ENCODE results near the gene SHBG. TPM values are rescaled to one million over a fixed set of nuclear protein-coding genes. Genes with fewer than 3 reads are reported as not detected.

SHBG gene
- total and polyA plus RNA-seq, 2 experiments from 2014 or later: 0.38 to 0.48 TPM

DNA sequence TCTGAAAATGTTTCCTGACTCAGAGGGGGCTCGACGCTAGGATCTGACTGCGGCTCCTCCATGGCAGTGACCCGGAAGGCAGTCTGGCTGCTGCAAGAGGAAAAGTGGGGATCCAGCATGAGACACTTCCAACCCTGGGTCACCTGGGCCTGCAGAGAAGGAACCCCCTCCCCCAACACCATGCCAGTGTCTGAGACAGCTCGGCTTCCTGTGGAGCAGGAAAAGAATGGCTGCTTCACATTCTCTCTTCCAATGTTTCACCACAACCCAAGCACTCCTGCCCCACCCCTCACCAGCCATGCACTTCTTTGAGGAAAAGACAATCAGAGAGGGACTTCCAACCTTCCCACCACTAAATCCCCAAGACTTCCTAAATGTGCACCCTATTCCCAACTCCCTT is 46.6 kb downstream of the SHBG start (continued):
- TF ChIP-seq, protein P1, sequence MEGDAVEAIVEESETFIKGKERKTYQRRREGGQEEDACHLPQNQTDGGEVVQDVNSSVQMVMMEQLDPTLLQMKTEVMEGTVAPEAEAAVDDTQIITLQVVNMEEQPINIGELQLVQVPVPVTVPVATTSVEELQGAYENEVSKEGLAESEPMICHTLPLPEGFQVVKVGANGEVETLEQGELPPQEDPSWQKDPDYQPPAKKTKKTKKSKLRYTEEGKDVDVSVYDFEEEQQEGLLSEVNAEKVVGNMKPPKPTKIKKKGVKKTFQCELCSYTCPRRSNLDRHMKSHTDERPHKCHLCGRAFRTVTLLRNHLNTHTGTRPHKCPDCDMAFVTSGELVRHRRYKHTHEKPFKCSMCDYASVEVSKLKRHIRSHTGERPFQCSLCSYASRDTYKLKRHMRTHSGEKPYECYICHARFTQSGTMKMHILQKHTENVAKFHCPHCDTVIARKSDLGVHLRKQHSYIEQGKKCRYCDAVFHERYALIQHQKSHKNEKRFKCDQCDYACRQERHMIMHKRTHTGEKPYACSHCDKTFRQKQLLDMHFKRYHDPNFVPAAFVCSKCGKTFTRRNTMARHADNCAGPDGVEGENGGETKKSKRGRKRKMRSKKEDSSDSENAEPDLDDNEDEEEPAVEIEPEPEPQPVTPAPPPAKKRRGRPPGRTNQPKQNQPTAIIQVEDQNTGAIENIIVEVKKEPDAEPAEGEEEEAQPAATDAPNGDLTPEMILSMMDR (conservative IDR thresholded peaks at IDR 0.05; ENCODE audit: low read depth in 2 of 2): no peak
- TF ChIP-seq ZNF331 (CRISPR knock-in tag; IDR thresholded peaks at IDR 0.05; ENCODE audit: low read depth): no peak

DNA sequence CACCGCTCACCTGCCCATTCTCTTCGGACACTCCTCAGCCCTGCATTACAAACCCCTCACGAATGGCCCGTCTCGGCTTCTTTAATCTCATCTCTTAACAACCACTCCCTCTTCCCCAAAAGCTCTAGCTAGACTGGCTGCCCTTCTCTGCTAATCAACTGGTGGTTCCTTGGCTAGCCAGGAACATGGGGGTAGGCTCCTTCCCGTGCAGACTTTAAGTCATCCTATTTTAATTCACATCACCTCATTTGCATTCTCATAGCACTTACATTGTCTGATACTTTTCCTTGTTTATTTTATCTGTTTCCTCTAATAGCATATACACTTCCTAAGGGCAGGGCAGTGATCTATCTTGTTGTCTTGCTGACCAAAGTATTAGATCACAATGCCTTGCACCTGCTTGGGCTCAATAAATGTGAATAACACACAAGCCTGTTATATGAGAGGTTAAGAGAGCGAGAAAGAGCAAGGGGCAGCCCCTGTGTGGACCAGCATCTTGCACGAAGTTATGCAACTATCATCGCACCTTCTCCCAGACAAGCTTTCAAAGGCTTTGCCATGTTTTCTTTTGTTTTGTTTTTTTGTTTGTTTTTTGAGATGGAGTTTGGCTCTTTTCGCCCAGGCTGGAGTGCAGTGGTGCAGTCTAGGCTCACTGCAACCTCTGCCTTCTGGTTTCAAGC is 47.6 kb downstream of the SHBG start:
- peaks cover 19% of the 10 kb centered on the region for H3K27me3 Mint-ChIP-seq (ENCODE audit: insufficient read depth, low read depth, poor library complexity)
- Histone ChIP-seq H3K27me3 (ENCODE audit: insufficient read depth) (no peaks in the 10 kb centered on the region), H3F3A (replicated peaks; ENCODE audit: low read depth) (peaks cover 37% of the 10 kb centered on the region), H4K20me1 (replicated peaks; ENCODE audit: insufficient read depth) (peaks cover 7% of the 10 kb centered on the region), H2AFZ (no peak overlapping the region), H3K9me2 (ENCODE audit: insufficient read depth) (no peaks in the 10 kb centered on the region), H3K36me3 (ENCODE audit: insufficient read depth) (peaks cover 29% of the 10 kb centered on the region), H3K4me3 (peak overlapping the region; percentile 9), H3K27ac (ENCODE audit: low read depth) (peak overlapping the region; percentile 60), H3K79me2 (replicated peaks; ENCODE audit: insufficient read depth) (peaks cover 53% of the 10 kb centered on the region), H3K4me2 (peak overlapping the region; percentile 12), H3K4me1 (ENCODE audit: insufficient read depth) (peaks cover 41% of the 10 kb centered on the region)
- H3K4me3 Mint-ChIP-seq: peak overlapping the region; percentile 55
- ATAC-seq (peak; percentile 85), DNase-seq (ENCODE audit: low spot score) (peak; percentile 89)
- H3K9me3 Mint-ChIP-seq: peaks cover 9% of the 10 kb centered on the region
- H3K4me1 Mint-ChIP-seq: peaks cover 49% of the 10 kb centered on the region
- H3K36me3 Mint-ChIP-seq (ENCODE audit: low read depth): peaks cover 45% of the 10 kb centered on the region
- TF ChIP-seq, protein P1 (conservative IDR thresholded peaks at IDR 0.05; ENCODE audit: low read depth in 2 of 2): no peak
- TF ChIP-seq JUNB (IDR thresholded peaks at IDR 0.05; ENCODE audit: unreplicated experiment) (no peak), POLR2AphosphoS5 (IDR thresholded peaks at IDR 0.05; ENCODE audit: low read depth) (peak; percentile 19; the same call in 1 of the 2 replicates), NANOG (IDR thresholded peaks at IDR 0.05; ENCODE audit: borderline replicate concordance) (peak; percentile 55; the same call in 1 of the 2 replicates), EZH2 (IDR thresholded peaks at IDR 0.05; ENCODE audit: low read depth, unreplicated experiment) (no peak)
- H3K27ac Mint-ChIP-seq: peak overlapping the region; percentile 45

Small RNA genes within 50 kb of the gene (small RNA-seq; reads per million reads assigned to genes)
- not detected for gene CD68 (ENCODE audit: low replicate concordance)

Other genes starting within 250 kb of the SHBG start
- 8.9 and 15.0 TPM in 2 replicates for gene TNK1, start 249.0 kb upstream of the SHBG start, total RNA-seq (2014; rRNA removed; shearing (Covaris generic))
- 6.1 TPM in 2 replicates for gene TNK1, start 249.0 kb upstream of the SHBG start, polyA plus RNA-seq (2016; fragmentation: Nextera tagmentation; extraction: Ambion mirVana)
- gene PLSCR3, start 235.6 kb upstream of the SHBG start, total RNA-seq (2014; rRNA removed; shearing (Covaris generic)): 34.3 and 41.7 TPM in 2 replicates
- gene PLSCR3, start 235.6 kb upstream of the SHBG start, polyA plus RNA-seq (2016; fragmentation: Nextera tagmentation; extraction: Ambion mirVana): 29.5 and 30.0 TPM in 2 replicates
- 127 and 138 TPM in 2 replicates for gene TMEM256, start 226.0 kb upstream of the SHBG start, total RNA-seq (2014; rRNA removed; shearing (Covaris generic))
- 197 and 227 TPM in 2 replicates for gene TMEM256, start 226.0 kb upstream of the SHBG start, polyA plus RNA-seq (2016; fragmentation: Nextera tagmentation; extraction: Ambion mirVana)
- 26.8 and 38.7 TPM in 2 replicates for gene NLGN2, start 222.3 kb upstream of the SHBG start, total RNA-seq (2014; rRNA removed; shearing (Covaris generic))
- 14.4 TPM in 2 replicates for gene NLGN2, start 222.3 kb upstream of the SHBG start, polyA plus RNA-seq (2016; fragmentation: Nextera tagmentation; extraction: Ambion mirVana)
- gene SPEM1, start 209.8 kb upstream of the SHBG start, total RNA-seq (2014; rRNA removed; shearing (Covaris generic)): not detected in 2 replicates
- gene SPEM1, start 209.8 kb upstream of the SHBG start, polyA plus RNA-seq (2016; fragmentation: Nextera tagmentation; extraction: Ambion mirVana): not detected in 2 replicates
- not detected in 2 replicates for gene SPEM2, start 204.5 kb upstream of the SHBG start, total RNA-seq (2014; rRNA removed; shearing (Covaris generic))
- not detected in 2 replicates for gene SPEM2, start 204.5 kb upstream of the SHBG start, polyA plus RNA-seq (2016; fragmentation: Nextera tagmentation; extraction: Ambion mirVana)
- not detected in 2 replicates for gene SPEM3, start 201.3 kb upstream of the SHBG start, total RNA-seq (2014; rRNA removed; shearing (Covaris generic))
- not detected in 2 replicates for gene SPEM3, start 201.3 kb upstream of the SHBG start, polyA plus RNA-seq (2016; fragmentation: Nextera tagmentation; extraction: Ambion mirVana)
- gene TMEM102, start 194.7 kb upstream of the SHBG start, total RNA-seq (2014; rRNA removed; shearing (Covaris generic)): 15.1 and 23.2 TPM in 2 replicates
- gene TMEM102, start 194.7 kb upstream of the SHBG start, polyA plus RNA-seq (2016; fragmentation: Nextera tagmentation; extraction: Ambion mirVana): 6.1 and 6.4 TPM in 2 replicates
- 16.6 TPM in 2 replicates for gene FGF11, start 190.6 kb upstream of the SHBG start, total RNA-seq (2014; rRNA removed; shearing (Covaris generic))
- 11.1 and 13.3 TPM in 2 replicates for gene FGF11, start 190.6 kb upstream of the SHBG start, polyA plus RNA-seq (2016; fragmentation: Nextera tagmentation; extraction: Ambion mirVana)
- 11.2 and 12.0 TPM in 2 replicates for gene CHRNB1, start 185.1 kb upstream of the SHBG start, total RNA-seq (2014; rRNA removed; shearing (Covaris generic))
- gene CHRNB1, start 185.1 kb upstream of the SHBG start, polyA plus RNA-seq (2016; fragmentation: Nextera tagmentation; extraction: Ambion mirVana): 10.0 and 11.1 TPM in 2 replicates
- gene ZBTB4, start 150.5 kb upstream of the SHBG start, total RNA-seq (2014; rRNA removed; shearing (Covaris generic)): 6.9 and 11.2 TPM in 2 replicates
- 3.6 and 4.2 TPM in 2 replicates for gene ZBTB4, start 150.5 kb upstream of the SHBG start, polyA plus RNA-seq (2016; fragmentation: Nextera tagmentation; extraction: Ambion mirVana)
- gene SLC35G6, start 148.7 kb upstream of the SHBG start, total RNA-seq (2014; rRNA removed; shearing (Covaris generic)): not detected in 2 replicates
- gene SLC35G6, start 148.7 kb upstream of the SHBG start, polyA plus RNA-seq (2016; fragmentation: Nextera tagmentation; extraction: Ambion mirVana): 0.16 TPM in 1 of 2 replicates, not detected in the other
- 136 and 151 TPM in 2 replicates for gene POLR2A, start 145.8 kb upstream of the SHBG start, total RNA-seq (2014; rRNA removed; shearing (Covaris generic))
- gene POLR2A, start 145.8 kb upstream of the SHBG start, polyA plus RNA-seq (2016; fragmentation: Nextera tagmentation; extraction: Ambion mirVana): 56.8 and 58.1 TPM in 2 replicates
- 1.6 and 6.0 TPM in 2 replicates for gene TNFSF12, start 81.1 kb upstream of the SHBG start, total RNA-seq (2014; rRNA removed; shearing (Covaris generic))
- 3.5 and 5.1 TPM in 2 replicates for gene TNFSF12, start 81.1 kb upstream of the SHBG start, polyA plus RNA-seq (2016; fragmentation: Nextera tagmentation; extraction: Ambion mirVana)
- gene TNFSF13, start 71.4 kb upstream of the SHBG start, total RNA-seq (2014; rRNA removed; shearing (Covaris generic)): 1.5 TPM in 1 of 2 replicates, not detected in the other
- 1.9 and 2.2 TPM in 2 replicates for gene TNFSF13, start 71.4 kb upstream of the SHBG start, polyA plus RNA-seq (2016; fragmentation: Nextera tagmentation; extraction: Ambion mirVana)
- 125 and 138 TPM in 2 replicates for gene SENP3, start 68.2 kb upstream of the SHBG start, total RNA-seq (2014; rRNA removed; shearing (Covaris generic))
- gene SENP3, start 68.2 kb upstream of the SHBG start, polyA plus RNA-seq (2016; fragmentation: Nextera tagmentation; extraction: Ambion mirVana): 5.5 and 6.5 TPM in 2 replicates
- gene CD68, start 50.5 kb upstream of the SHBG start, total RNA-seq (2014; rRNA removed; shearing (Covaris generic)): 0.62 TPM in 1 of 2 replicates, not detected in the other
- gene CD68, start 50.5 kb upstream of the SHBG start, polyA plus RNA-seq (2016; fragmentation: Nextera tagmentation; extraction: Ambion mirVana): not detected in 2 replicates
- gene MPDU1, start 46.3 kb upstream of the SHBG start, total RNA-seq (2014; rRNA removed; shearing (Covaris generic)): 196 and 216 TPM in 2 replicates
- 65.1 and 65.8 TPM in 2 replicates for gene MPDU1, start 46.3 kb upstream of the SHBG start, polyA plus RNA-seq (2016; fragmentation: Nextera tagmentation; extraction: Ambion mirVana)
- 23.6 and 43.0 TPM in 2 replicates for gene SOX15, start 40.0 kb upstream of the SHBG start, total RNA-seq (2014; rRNA removed; shearing (Covaris generic))
- gene SOX15, start 40.0 kb upstream of the SHBG start, polyA plus RNA-seq (2016; fragmentation: Nextera tagmentation; extraction: Ambion mirVana): 29.9 and 37.7 TPM in 2 replicates
- gene FXR2, start 15.2 kb upstream of the SHBG start, total RNA-seq (2014; rRNA removed; shearing (Covaris generic)): 20.3 and 24.4 TPM in 2 replicates
- gene FXR2, start 15.2 kb upstream of the SHBG start, polyA plus RNA-seq (2016; fragmentation: Nextera tagmentation; extraction: Ambion mirVana): 8.6 and 10.9 TPM in 2 replicates
- gene SAT2, start 2.3 kb upstream of the SHBG start, total RNA-seq (2014; rRNA removed; shearing (Covaris generic)): 52.7 and 56.7 TPM in 2 replicates
- gene SAT2, start 2.3 kb upstream of the SHBG start, polyA plus RNA-seq (2016; fragmentation: Nextera tagmentation; extraction: Ambion mirVana): 69.4 and 74.4 TPM in 2 replicates
- gene ATP1B2, start 20.8 kb downstream of the SHBG start, total RNA-seq (2014; rRNA removed; shearing (Covaris generic)): 11.2 and 14.9 TPM in 2 replicates
- 33.1 and 35.3 TPM in 2 replicates for gene ATP1B2, start 20.8 kb downstream of the SHBG start, polyA plus RNA-seq (2016; fragmentation: Nextera tagmentation; extraction: Ambion mirVana)
- 154 and 178 TPM in 2 replicates for gene TP53, start 57.4 kb downstream of the SHBG start, total RNA-seq (2014; rRNA removed; shearing (Covaris generic))
- gene TP53, start 57.4 kb downstream of the SHBG start, polyA plus RNA-seq (2016; fragmentation: Nextera tagmentation; extraction: Ambion mirVana): 119 and 138 TPM in 2 replicates
- 27.1 and 28.1 TPM in 2 replicates for gene WRAP53, start 58.3 kb downstream of the SHBG start, total RNA-seq (2014; rRNA removed; shearing (Covaris generic))
- 33.3 and 33.5 TPM in 2 replicates for gene WRAP53, start 58.3 kb downstream of the SHBG start, polyA plus RNA-seq (2016; fragmentation: Nextera tagmentation; extraction: Ambion mirVana)
- gene EFNB3, start 75.1 kb downstream of the SHBG start, total RNA-seq (2014; rRNA removed; shearing (Covaris generic)): 7.7 and 11.5 TPM in 2 replicates
- 4.2 and 4.5 TPM in 2 replicates for gene EFNB3, start 75.1 kb downstream of the SHBG start, polyA plus RNA-seq (2016; fragmentation: Nextera tagmentation; extraction: Ambion mirVana)
- gene DNAH2, start 87.6 kb downstream of the SHBG start, total RNA-seq (2014; rRNA removed; shearing (Covaris generic)): 0.16 and 0.38 TPM in 2 replicates
- not detected in 2 replicates for gene DNAH2, start 87.6 kb downstream of the SHBG start, polyA plus RNA-seq (2016; fragmentation: Nextera tagmentation; extraction: Ambion mirVana)
- gene KDM6B, start 204.1 kb downstream of the SHBG start, total RNA-seq (2014; rRNA removed; shearing (Covaris generic)): 1.4 and 1.8 TPM in 2 replicates
- 1.1 and 1.4 TPM in 2 replicates for gene KDM6B, start 204.1 kb downstream of the SHBG start, polyA plus RNA-seq (2016; fragmentation: Nextera tagmentation; extraction: Ambion mirVana)
- 0.97 TPM in 1 of 2 replicates, not detected in the other for gene TMEM88, start 224.9 kb downstream of the SHBG start, total RNA-seq (2014; rRNA removed; shearing (Covaris generic))
- 0.43 and 0.58 TPM in 2 replicates for gene TMEM88, start 224.9 kb downstream of the SHBG start, polyA plus RNA-seq (2016; fragmentation: Nextera tagmentation; extraction: Ambion mirVana)
- gene NAA38, start 227.4 kb downstream of the SHBG start, total RNA-seq (2014; rRNA removed; shearing (Covaris generic)): 17.1 and 24.0 TPM in 2 replicates
- 74.8 and 78.5 TPM in 2 replicates for gene NAA38, start 227.4 kb downstream of the SHBG start, polyA plus RNA-seq (2016; fragmentation: Nextera tagmentation; extraction: Ambion mirVana)
- gene CYB5D1, start 227.9 kb downstream of the SHBG start, total RNA-seq (2014; rRNA removed; shearing (Covaris generic)): 5.6 and 8.4 TPM in 2 replicates
- gene CYB5D1, start 227.9 kb downstream of the SHBG start, polyA plus RNA-seq (2016; fragmentation: Nextera tagmentation; extraction: Ambion mirVana): 2.7 and 3.5 TPM in 2 replicates

All from GM23338 (cell line).